Thyroid gland (tissue), 4 donors: Measurements from ENCODE around the gene RAB29. TPM values are rescaled to one million over a fixed set of nuclear protein-coding genes. Genes with fewer than 3 reads are reported as not detected.

Experiments used
- DNase-seq, 2 donors: peaks; one replicate each; pipeline ENCODE4 v3.0.0-alpha.2; 2019
- H3K27ac ChIP-seq, 3 donors: fragments of 200-600 bp; sonication (generic); 1 replicate in 2 of 3; 2 replicates in 1 of 3; pipeline ENCODE4 v1.5.1; 2016 to 2019; ENCODE audit warnings: mild to moderate bottlenecking in 1 of 3, moderate library complexity in 1 of 3
- H3K27me3 ChIP-seq: fragments of 200-600 bp; sonication (generic); one replicate; pipeline ENCODE4 v1.5.1; 2019
- H3K36me3 ChIP-seq, 2 donors: fragments of 200-600 bp; sonication (generic); one replicate each; pipeline ENCODE4 v1.5.1; 2016 to 2019
- H3K4me1 ChIP-seq, 2 donors: fragments of 200-600 bp; sonication (generic); one replicate each; pipeline ENCODE4 v1.5.1; 2017 to 2019
- H3K4me3 ChIP-seq, 3 donors: fragments of 200-600 bp; sonication (generic); replicated peaks in 1 of 3; 1 replicate in 2 of 3; 2 replicates in 1 of 3; pipeline ENCODE4 v1.5.1; 2016; ENCODE audit warnings: mild to moderate bottlenecking in 1 of 3
- H3K9me3 ChIP-seq: fragments of 200-600 bp; sonication (generic); one replicate; pipeline ENCODE4 v1.5.1; 2017
- POLR2A ChIP-seq, 2 donors: fragments of 450-650 bp; IDR thresholded peaks; one replicate each; pipeline ENCODE4 v1.6.1; 2017; ENCODE audit warnings: antibody characterized with exemption in 2 of 2, mild to moderate bottlenecking in 2 of 2, moderate library complexity in 1 of 2
- WGBS, 2 donors: methylation state at CpG; one replicate each; pipeline ENCODE4 v1.1.5; 2017; 5-methylcytosine and 5-hydroxymethylcytosine counted together
- intact Hi-C: fragments of 100-400 bp; cut with DNase I; formaldehyde crosslinking; loops from one replicate; pipeline ENCODE4 v1.15.1; 2023
- total RNA-seq, 4 donors: library from RNA; depleted of rRNA; stranded (reverse); fragments of >200 nt; gene quantifications; one replicate each; pipeline ENCODE4 v1.2.3, GENCODE V29; 2016
- TF ChIP-seq, protein P1 (sequence below), 6 experiments: fragments of 200-600 bp in 3 of 6; fragments of 450-650 bp in 3 of 6; sonication (generic) in 3 of 6; IDR thresholded peaks; one replicate each; pipeline ENCODE4 v1.5.1; 2016 to 2019; ENCODE audit warnings: antibody characterized with exemption in 6 of 6, mild to moderate bottlenecking in 2 of 6, inconsistent platforms in 1 of 6, moderate library complexity in 1 of 6

Gene RAB29
- total RNA-seq, 4 donors from 2014 or later: 52.4 to 78.1 (median 58.9) TPM

DNA sequence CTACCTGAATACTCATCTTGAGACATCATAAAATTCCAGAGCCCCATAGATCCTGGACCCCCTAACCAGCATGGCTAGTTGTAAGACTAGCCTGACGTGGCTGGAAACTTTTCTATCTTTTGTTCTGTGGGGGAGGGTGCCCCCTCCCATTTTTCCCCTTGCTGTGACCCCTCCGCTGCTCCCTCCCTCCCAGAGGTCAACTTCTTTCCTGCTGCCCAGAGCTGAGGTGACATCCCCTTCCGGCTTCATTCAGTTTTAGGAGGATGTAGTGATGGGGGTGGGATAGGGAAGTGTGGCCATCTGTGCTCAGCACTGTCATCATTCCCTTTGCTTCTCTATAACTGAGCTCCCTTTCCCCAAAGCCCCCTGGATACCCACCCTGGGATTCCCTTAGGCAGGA is 42.1 kb upstream of the RAB29 start:
- Histone ChIP-seq H3K27ac (no peak overlapping the region), H3K9me3 (no peaks in the 10 kb centered on the region), H3K4me1 (peaks cover 0 to 8% of the 10 kb centered on the region in 2 donors), H3K27me3 (no peaks in the 10 kb centered on the region), H3K4me3 (no peak overlapping the region), H3K36me3 (no peaks in the 10 kb centered on the region)
- intact Hi-C loops: loop anchor here (10.0 kb wide), 1 partner anchor 63 kb away; the partner anchor contains the start of gene NUCKS1
- WGBS, 2 donors: 80 to 81% methylated on average over 3 of the region's 3 CpGs
- no peak for DNase-seq
- TF ChIP-seq, protein P1, sequence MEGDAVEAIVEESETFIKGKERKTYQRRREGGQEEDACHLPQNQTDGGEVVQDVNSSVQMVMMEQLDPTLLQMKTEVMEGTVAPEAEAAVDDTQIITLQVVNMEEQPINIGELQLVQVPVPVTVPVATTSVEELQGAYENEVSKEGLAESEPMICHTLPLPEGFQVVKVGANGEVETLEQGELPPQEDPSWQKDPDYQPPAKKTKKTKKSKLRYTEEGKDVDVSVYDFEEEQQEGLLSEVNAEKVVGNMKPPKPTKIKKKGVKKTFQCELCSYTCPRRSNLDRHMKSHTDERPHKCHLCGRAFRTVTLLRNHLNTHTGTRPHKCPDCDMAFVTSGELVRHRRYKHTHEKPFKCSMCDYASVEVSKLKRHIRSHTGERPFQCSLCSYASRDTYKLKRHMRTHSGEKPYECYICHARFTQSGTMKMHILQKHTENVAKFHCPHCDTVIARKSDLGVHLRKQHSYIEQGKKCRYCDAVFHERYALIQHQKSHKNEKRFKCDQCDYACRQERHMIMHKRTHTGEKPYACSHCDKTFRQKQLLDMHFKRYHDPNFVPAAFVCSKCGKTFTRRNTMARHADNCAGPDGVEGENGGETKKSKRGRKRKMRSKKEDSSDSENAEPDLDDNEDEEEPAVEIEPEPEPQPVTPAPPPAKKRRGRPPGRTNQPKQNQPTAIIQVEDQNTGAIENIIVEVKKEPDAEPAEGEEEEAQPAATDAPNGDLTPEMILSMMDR (IDR thresholded peaks at IDR 0.05): no peak
- TF ChIP-seq POLR2A (IDR thresholded peaks at IDR 0.05): no peak

DNA sequence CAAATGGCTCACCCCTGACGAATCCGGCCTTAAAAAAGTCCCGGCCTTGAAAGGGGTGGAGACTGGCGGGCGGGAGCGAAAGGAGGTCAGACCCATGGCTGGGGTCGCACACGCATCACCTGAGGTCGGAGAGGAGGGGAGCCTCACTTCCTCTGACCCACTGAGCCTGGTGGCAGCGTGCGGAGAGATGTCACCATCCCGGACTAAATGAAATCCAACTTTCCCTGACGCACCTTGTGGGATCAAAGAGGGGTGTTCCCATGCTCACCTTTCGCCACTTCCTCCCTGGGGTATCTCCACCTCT is 38.4 kb upstream of the RAB29 start:
- 6 to 9% methylated on average over 13 of the region's 14 CpGs for WGBS, 2 donors

DNA sequence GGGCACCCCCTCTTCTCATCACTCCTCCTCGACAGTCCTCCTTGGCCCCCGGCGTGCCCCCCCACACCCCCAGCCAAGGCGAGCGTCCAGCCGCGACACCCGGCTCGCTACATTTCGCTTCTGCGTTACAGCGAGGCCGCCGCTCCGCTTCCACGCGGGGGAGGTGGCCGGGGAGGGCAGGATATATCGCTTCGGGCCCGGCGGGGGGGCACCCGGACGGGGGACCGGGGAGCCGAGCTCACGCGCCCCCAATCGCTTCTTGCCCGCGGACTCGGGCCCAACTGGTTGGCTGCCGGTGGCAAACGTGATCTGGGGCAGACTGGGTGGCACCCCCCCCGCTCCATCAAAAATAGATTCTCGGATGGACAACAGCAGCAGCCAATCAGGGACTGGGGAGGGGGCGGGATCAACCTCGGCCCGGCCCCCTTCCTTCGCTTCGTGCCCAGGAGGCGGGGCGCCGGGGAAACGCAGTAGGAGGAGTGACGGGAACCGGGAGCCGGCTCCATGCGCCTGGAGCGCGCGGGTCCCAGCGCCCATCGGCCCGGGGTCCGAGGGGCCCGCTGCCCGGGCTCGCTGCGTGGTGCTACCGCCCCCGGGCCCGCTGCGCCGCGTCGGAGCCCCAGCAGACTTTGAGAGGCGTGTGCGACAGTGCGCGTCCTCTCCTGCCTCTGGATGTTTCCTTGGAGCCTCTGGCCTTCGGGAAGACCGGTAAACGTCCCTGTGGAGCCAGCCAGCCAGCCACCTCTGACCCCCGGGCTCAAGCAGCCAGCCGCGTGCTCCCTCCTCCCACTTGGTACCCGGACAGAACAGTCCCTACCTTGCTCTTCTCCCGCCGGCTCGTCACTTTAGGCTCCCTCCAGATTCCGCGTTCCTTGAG is 37.8 kb upstream of the RAB29 start, which contains the start of gene SLC41A1:
Gene SLC41A1, minus strand, starts transcription at position 321 of the 877 bp plus-strand sequence. CDS start 2,757 bp downstream, outside the sequence.
- intact Hi-C loops: loop anchor here (10.0 kb wide), 1 partner anchor 58 kb away; the partner anchor contains the start of gene NUCKS1
- H3K4me1 ChIP-seq: peaks cover 37 to 44% of the 10 kb centered on the region in 2 donors
- peaks cover 0 to 7% of the 10 kb centered on the region in 2 donors for H3K36me3 ChIP-seq
- no peaks in the 10 kb centered on the region for H3K27me3 ChIP-seq
- TF ChIP-seq, protein P1 (IDR thresholded peaks at IDR 0.05): no peak
- TF ChIP-seq POLR2A (IDR thresholded peaks at IDR 0.05): peak; percentile 84 to 91
- H3K4me3 ChIP-seq: peak within 1 kb of the TSS; percentile 13 to 96 (median 69)
- DNase-seq: peak; percentile 94 to 96
- WGBS, 2 donors: 0% methylated on average over 29 to 50 of the region's 83 CpGs
- H3K9me3 ChIP-seq: no peaks in the 10 kb centered on the region
- H3K27ac ChIP-seq: peak within 1 kb of the TSS; percentile 92 to 97 (median 96)

More for the DNA sequence above, 38.4 kb upstream of the RAB29 start:
- Histone ChIP-seq H3K4me1 (peaks cover 34 to 38% of the 10 kb centered on the region in 2 donors), H3K27ac (peak overlapping the region; percentile 28 to 97 (median 96)), H3K27me3 (no peaks in the 10 kb centered on the region), H3K9me3 (no peaks in the 10 kb centered on the region), H3K36me3 (peaks cover 0 to 7% of the 10 kb centered on the region in 2 donors), H3K4me3 (peak overlapping the region; percentile 13 to 96 (median 69))
- TF ChIP-seq, protein P1 (IDR thresholded peaks at IDR 0.05): no peak
- no peak for TF ChIP-seq POLR2A (IDR thresholded peaks at IDR 0.05)
- intact Hi-C loops: loop anchor here (10.0 kb wide), 1 partner anchor 59 kb away; the partner anchor contains the start of gene NUCKS1
- DNase-seq: no peak

DNA sequence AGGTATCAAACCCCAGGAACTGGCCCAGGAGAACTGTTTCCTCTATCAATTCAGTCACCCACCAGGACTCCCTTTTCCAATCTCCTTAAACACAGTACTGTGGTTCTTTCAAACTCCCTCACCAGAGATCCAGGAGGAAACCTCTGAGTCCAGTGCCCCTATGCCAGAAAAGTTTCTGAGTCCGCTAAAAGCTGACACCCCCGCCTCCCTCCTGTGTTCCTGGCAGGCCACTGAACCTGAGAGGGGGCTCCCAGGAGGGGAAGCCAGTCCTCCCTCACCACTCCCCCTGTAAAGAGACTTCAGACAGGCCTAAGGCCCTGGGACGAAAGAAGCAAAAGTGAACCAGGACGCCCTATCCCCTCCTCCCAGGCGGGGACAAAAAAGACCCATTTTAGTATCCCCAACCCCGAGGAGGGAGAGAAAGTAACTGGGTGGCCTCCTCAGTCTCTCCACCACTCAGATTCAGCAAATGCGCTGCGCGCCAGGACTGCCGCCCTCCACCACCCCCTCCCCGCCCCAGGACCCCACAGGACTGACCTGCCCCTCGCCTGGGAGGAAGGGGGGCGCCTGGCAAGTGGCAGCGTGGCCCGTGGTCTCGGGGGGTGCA is 37.1 kb upstream of the RAB29 start:
- TF ChIP-seq, protein P1 (IDR thresholded peaks at IDR 0.05): no peak
- no peak for TF ChIP-seq POLR2A (IDR thresholded peaks at IDR 0.05)

More for the DNA sequence above, 37.1 kb upstream of the RAB29 start:
- Histone ChIP-seq H3K4me3 (peak overlapping the region; percentile 13 to 96 (median 69)), H3K4me1 (peaks cover 37 to 52% of the 10 kb centered on the region in 2 donors), H3K36me3 (peaks cover 0 to 7% of the 10 kb centered on the region in 2 donors), H3K27me3 (no peaks in the 10 kb centered on the region), H3K27ac (peak overlapping the region; percentile 92 to 97 (median 96)), H3K9me3 (no peaks in the 10 kb centered on the region)
- WGBS, 2 donors: 0 to 2% methylated on average over 10 to 11 of the region's 16 CpGs
- DNase-seq: peak; percentile 49 to 50
- intact Hi-C loops: loop anchor here (10.0 kb wide), 1 partner anchor 58 kb away; the partner anchor contains the start of gene NUCKS1
